ENCODE results near the gene PACRG. TPM values are rescaled to one million over a fixed set of nuclear protein-coding genes. Genes with fewer than 3 reads are reported as not detected.

The PACRG gene
- total and polyA plus RNA-seq, 2 experiments from 2014 or later = 0.17 to 0.68 TPM

DNA sequence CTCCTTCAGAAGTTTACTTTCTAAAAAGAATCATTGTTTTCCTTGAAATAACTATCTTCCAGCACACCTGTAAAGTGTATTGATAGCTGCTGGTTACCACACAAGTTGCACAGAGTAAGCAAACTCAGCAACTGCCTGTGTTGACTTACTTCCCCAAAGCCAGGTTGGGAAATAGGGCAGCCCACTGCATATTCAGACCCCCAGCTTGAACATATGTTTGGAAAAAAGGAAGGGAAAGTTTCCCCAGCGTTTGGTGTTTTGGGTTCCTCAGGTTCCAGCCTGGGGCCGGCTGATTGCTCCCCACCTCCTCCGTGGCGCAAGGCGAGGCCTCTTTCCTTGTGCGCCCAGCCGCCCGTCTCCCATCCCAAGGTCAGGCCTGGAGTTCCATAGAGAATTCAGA, 616.6 kb downstream of the PACRG start:
- TF ChIP-seq, protein P1, sequence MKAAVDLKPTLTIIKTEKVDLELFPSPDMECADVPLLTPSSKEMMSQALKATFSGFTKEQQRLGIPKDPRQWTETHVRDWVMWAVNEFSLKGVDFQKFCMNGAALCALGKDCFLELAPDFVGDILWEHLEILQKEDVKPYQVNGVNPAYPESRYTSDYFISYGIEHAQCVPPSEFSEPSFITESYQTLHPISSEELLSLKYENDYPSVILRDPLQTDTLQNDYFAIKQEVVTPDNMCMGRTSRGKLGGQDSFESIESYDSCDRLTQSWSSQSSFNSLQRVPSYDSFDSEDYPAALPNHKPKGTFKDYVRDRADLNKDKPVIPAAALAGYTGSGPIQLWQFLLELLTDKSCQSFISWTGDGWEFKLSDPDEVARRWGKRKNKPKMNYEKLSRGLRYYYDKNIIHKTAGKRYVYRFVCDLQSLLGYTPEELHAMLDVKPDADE (IDR thresholded peaks at IDR 0.05) = no peak
- TF ChIP-seq JUNB (IDR thresholded peaks at IDR 0.05; ENCODE audit: unreplicated experiment) (no peak), EZH2 (IDR thresholded peaks at IDR 0.05; ENCODE audit: low read depth, unreplicated experiment) (no peak), STAT1 (IDR thresholded peaks at IDR 0.05; ENCODE audit: unreplicated experiment) (no peak), EZH2phosphoT487 (IDR thresholded peaks at IDR 0.05; ENCODE audit: unreplicated experiment) (no peak), NANOG (IDR thresholded peaks at IDR 0.05; ENCODE audit: borderline replicate concordance) (no peak), REST (IDR thresholded peaks at IDR 0.05; ENCODE audit: unreplicated experiment) (no peak), ZNF331 (CRISPR knock-in tag; IDR thresholded peaks at IDR 0.05; ENCODE audit: low read depth) (no peak), CREB1 (CRISPR knock-in tag; IDR thresholded peaks at IDR 0.05; ENCODE audit: low read depth) (no peak), ZNF114 (CRISPR knock-in tag; IDR thresholded peaks at IDR 0.05) (no peak), POLR2AphosphoS5 (IDR thresholded peaks at IDR 0.05; ENCODE audit: low read depth) (no peak)
- TF ChIP-seq, protein P2, sequence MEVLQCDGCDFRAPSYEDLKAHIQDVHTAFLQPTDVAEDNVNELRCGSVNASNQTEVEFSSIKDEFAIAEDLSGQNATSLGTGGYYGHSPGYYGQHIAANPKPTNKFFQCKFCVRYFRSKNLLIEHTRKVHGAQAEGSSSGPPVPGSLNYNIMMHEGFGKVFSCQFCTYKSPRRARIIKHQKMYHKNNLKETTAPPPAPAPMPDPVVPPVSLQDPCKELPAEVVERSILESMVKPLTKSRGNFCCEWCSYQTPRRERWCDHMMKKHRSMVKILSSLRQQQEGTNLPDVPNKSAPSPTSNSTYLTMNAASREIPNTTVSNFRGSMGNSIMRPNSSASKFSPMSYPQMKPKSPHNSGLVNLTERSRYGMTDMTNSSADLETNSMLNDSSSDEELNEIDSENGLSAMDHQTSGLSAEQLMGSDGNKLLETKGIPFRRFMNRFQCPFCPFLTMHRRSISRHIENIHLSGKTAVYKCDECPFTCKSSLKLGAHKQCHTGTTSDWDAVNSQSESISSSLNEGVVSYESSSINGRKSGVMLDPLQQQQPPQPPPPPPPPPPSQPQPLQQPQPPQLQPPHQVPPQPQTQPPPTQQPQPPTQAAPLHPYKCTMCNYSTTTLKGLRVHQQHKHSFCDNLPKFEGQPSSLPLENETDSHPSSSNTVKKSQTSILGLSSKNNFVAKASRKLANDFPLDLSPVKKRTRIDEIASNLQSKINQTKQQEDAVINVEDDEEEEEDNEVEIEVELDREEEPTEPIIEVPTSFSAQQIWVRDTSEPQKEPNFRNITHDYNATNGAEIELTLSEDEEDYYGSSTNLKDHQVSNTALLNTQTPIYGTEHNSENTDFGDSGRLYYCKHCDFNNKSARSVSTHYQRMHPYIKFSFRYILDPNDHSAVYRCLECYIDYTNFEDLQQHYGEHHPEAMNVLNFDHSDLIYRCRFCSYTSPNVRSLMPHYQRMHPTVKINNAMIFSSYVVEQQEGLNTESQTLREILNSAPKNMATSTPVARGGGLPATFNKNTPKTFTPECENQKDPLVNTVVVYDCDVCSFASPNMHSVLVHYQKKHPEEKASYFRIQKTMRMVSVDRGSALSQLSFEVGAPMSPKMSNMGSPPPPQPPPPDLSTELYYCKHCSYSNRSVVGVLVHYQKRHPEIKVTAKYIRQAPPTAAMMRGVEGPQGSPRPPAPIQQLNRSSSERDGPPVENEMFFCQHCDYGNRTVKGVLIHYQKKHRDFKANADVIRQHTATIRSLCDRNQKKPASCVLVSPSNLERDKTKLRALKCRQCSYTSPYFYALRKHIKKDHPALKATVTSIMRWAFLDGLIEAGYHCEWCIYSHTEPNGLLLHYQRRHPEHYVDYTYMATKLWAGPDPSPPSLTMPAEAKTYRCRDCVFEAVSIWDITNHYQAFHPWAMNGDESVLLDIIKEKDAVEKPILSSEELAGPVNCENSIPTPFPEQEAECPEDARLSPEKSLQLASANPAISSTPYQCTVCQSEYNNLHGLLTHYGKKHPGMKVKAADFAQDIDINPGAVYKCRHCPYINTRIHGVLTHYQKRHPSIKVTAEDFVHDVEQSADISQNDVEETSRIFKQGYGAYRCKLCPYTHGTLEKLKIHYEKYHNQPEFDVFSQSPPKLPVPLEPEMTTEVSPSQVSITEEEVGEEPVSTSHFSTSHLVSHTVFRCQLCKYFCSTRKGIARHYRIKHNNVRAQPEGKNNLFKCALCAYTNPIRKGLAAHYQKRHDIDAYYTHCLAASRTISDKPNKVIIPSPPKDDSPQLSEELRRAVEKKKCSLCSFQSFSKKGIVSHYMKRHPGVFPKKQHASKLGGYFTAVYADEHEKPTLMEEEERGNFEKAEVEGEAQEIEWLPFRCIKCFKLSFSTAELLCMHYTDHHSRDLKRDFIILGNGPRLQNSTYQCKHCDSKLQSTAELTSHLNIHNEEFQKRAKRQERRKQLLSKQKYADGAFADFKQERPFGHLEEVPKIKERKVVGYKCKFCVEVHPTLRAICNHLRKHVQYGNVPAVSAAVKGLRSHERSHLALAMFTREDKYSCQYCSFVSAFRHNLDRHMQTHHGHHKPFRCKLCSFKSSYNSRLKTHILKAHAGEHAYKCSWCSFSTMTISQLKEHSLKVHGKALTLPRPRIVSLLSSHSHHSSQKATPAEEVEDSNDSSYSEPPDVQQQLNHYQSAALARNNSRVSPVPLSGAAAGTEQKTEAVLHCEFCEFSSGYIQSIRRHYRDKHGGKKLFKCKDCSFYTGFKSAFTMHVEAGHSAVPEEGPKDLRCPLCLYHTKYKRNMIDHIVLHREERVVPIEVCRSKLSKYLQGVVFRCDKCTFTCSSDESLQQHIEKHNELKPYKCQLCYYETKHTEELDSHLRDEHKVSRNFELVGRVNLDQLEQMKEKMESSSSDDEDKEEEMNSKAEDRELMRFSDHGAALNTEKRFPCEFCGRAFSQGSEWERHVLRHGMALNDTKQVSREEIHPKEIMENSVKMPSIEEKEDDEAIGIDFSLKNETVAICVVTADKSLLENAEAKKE (CRISPR knock-in tag; IDR thresholded peaks at IDR 0.05) = no peak
- TF ChIP-seq, protein P3, sequence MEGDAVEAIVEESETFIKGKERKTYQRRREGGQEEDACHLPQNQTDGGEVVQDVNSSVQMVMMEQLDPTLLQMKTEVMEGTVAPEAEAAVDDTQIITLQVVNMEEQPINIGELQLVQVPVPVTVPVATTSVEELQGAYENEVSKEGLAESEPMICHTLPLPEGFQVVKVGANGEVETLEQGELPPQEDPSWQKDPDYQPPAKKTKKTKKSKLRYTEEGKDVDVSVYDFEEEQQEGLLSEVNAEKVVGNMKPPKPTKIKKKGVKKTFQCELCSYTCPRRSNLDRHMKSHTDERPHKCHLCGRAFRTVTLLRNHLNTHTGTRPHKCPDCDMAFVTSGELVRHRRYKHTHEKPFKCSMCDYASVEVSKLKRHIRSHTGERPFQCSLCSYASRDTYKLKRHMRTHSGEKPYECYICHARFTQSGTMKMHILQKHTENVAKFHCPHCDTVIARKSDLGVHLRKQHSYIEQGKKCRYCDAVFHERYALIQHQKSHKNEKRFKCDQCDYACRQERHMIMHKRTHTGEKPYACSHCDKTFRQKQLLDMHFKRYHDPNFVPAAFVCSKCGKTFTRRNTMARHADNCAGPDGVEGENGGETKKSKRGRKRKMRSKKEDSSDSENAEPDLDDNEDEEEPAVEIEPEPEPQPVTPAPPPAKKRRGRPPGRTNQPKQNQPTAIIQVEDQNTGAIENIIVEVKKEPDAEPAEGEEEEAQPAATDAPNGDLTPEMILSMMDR (conservative IDR thresholded peaks at IDR 0.05; ENCODE audit: low read depth in 2 of 2) = no peak

More for the DNA sequence above, 616.6 kb downstream of the PACRG start:
- DNase-seq (ENCODE audit: low spot score) (no peak), ATAC-seq (no peak)
- H3K4me3 Mint-ChIP-seq = no peak overlapping the region
- no peak overlapping the region for H3K27ac ChIP-seq (ENCODE audit: low read depth)
- H2AFZ ChIP-seq = no peak overlapping the region
- H3K27me3 Mint-ChIP-seq (ENCODE audit: insufficient read depth, low read depth, poor library complexity) = peaks cover 9% of the 10 kb centered on the region
- H3K4me2 ChIP-seq = no peak overlapping the region
- no peaks in the 10 kb centered on the region for H3K79me2 ChIP-seq (replicated peaks; ENCODE audit: insufficient read depth)
- H3K4me3 ChIP-seq = no peak overlapping the region
- no peaks in the 10 kb centered on the region for H3K36me3 ChIP-seq (ENCODE audit: insufficient read depth)
- peaks cover 15% of the 10 kb centered on the region for H3K4me1 Mint-ChIP-seq
- H4K20me1 ChIP-seq (replicated peaks; ENCODE audit: insufficient read depth) = no peaks in the 10 kb centered on the region
- H3K27me3 ChIP-seq (ENCODE audit: insufficient read depth) = no peaks in the 10 kb centered on the region
- H3F3A ChIP-seq (replicated peaks; ENCODE audit: low read depth) = no peaks in the 10 kb centered on the region
- no peak overlapping the region for H3K27ac Mint-ChIP-seq
- no peaks in the 10 kb centered on the region for H3K36me3 Mint-ChIP-seq (ENCODE audit: low read depth)
- no peaks in the 10 kb centered on the region for H3K9me3 Mint-ChIP-seq
- H3K9me2 ChIP-seq (ENCODE audit: insufficient read depth) = no peaks in the 10 kb centered on the region
- H3K4me1 ChIP-seq (ENCODE audit: insufficient read depth) = peaks cover 2% of the 10 kb centered on the region; the same call in 1 of the 2 replicates
